ENCODE data around the gene DBI.
"Not testable (repeated sequence)": the region's sequence is repeated elsewhere in the genome, so short reads cannot be mapped to it uniquely, and the experiment has no call there.

DBI gene

GRCh38 chr2:119365436-119365835 lies 1.3 kb upstream of the DBI start:
- DNase-seq (ENCODE audit: low spot score) = no peak

GRCh38 chr2:119366161-119366648 lies 572 bp upstream of the DBI start:
- DNase-seq (ENCODE audit: low spot score) = no peak

- peak; percentile 69 for DNase-seq (ENCODE audit: low spot score)
Observed at GRCh38 chr2:119367472-119368099, 809 bp downstream of the DBI start.

GRCh38 chr2:119369845-119370244 lies 3.1 kb downstream of the DBI start:
- DNase-seq (ENCODE audit: low spot score) = no peak

- DNase-seq (ENCODE audit: low spot score) = no peak
Observed at GRCh38 chr2:119371111-119371510, 4.3 kb downstream of the DBI start.

- no peak for DNase-seq (ENCODE audit: low spot score)
Observed at GRCh38 chr2:119372778-119373568, 6.2 kb downstream of the DBI start.

- DNase-seq (ENCODE audit: low spot score) = not testable (repeated sequence)
Observed at GRCh38 chr2:119373907-119374745, 7.3 kb downstream of the DBI start.

- DNase-seq (ENCODE audit: low spot score) = not testable (repeated sequence)
Observed at GRCh38 chr2:119376406-119376805, 9.6 kb downstream of the DBI start.

- DNase-seq (ENCODE audit: low spot score) = no peak
Observed at GRCh38 chr2:119376810-119377209, 10.0 kb downstream of the DBI start.

- no peak for DNase-seq (ENCODE audit: low spot score)
Observed at GRCh38 chr2:119377294-119377992, 10.7 kb downstream of the DBI start.

GRCh38 chr2:119377993-119378345 lies 11.2 kb downstream of the DBI start:
- no peak for DNase-seq (ENCODE audit: low spot score)

- DNase-seq (ENCODE audit: low spot score) = no peak
Observed at GRCh38 chr2:119378566-119378965, 11.8 kb downstream of the DBI start.

- DNase-seq (ENCODE audit: low spot score) = no peak
Observed at GRCh38 chr2:119383410-119384140, 16.8 kb downstream of the DBI start.

GRCh38 chr2:119384971-119385370 lies 18.2 kb downstream of the DBI start:
- no peak for DNase-seq (ENCODE audit: low spot score)

- DNase-seq (ENCODE audit: low spot score) = no peak
Observed at GRCh38 chr2:119385466-119385865, 18.7 kb downstream of the DBI start.

GRCh38 chr2:119387381-119388129 lies 20.8 kb downstream of the DBI start:
- peak; percentile 37 for DNase-seq (ENCODE audit: low spot score)

GRCh38 chr2:119389615-119390306 lies 23.0 kb downstream of the DBI start:
- DNase-seq (ENCODE audit: low spot score) = no peak

GRCh38 chr2:119393971-119394748 lies 27.4 kb downstream of the DBI start:
- DNase-seq (ENCODE audit: low spot score) = no peak

- no peak for DNase-seq (ENCODE audit: low spot score)
Observed at GRCh38 chr2:119397196-119397595, 30.4 kb downstream of the DBI start.
